ENCODE results near the gene HIPK2. TPM values are rescaled to one million over a fixed set of nuclear protein-coding genes. Genes with fewer than 3 reads are reported as not detected.

HIPK2 gene
- total and polyA plus RNA-seq, 2 donors (not counting 3 experiments of a cell fraction or from before 2014, with no cell fraction given), result 9.0 to 43.8 TPM

DNA sequence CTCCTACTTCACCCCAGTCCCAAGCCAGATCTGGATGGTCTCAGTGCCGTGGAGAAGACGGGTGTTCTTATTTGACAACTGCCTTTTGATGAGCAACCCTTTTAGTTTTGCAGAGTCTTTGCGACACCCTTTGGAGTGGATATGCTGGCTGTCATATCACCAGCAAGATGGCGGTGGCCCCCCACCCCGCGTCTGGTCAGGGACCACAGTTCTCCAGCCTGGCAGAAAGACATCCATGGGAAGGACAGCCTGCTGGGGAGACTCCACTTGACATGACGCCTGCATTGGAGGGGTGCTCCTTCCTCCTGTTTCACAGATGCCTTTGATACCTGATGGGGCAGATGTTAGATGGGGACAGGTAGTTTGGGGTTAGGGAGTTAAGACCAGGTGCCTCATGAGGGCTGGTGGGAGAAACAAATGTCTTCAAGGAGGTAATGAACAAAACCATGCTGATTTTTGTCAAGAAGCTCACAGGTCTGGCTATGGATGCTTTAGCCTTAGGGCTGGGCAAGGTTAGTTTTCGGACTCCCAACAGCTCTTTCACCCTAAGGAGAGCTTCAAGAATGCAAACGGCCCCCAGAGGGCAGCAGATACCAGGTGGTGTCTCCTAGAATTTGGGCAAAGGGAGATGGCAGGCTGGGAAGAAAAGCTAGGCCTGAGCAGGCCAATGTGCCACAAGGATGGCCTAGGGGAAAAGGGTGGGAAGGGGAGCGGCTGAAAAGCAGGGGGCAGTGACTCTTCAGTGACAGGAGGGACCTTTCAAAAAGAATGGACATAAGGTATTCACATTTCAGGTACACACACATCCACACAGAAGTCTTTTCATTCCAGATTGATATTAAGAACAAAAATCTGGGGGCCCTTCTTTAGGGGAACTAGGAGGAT lies 159.1 kb downstream of the HIPK2 start:
- BruUV-seq (replicated peaks), result no TSS peak
- H4K20me1 ChIP-seq (replicated peaks; ENCODE audit: control insufficient read depth, extremely low read depth, insufficient read depth, low read length), result no peaks in the 10 kb centered on the region
- CTCF ChIA-PET, result interaction anchor here (0.6 to 4.5 kb wide), 32 partner anchors 9 to 465 kb away, joined by 3 to 112 read pairs (median 4); no protein-coding TSS in a partner anchor
- no peak for FAIRE-seq
- no peaks in the 10 kb centered on the region for H3K9me1 ChIP-seq (replicated peaks; ENCODE audit: control insufficient read depth, extremely low read depth, insufficient read depth, low read length)
- POLR2A ChIA-PET, result no interaction called here
- no peak overlapping the region for H3K9ac ChIP-seq (replicated peaks; ENCODE audit: extremely low read depth, insufficient read depth, low read length)
- H3K27me3 ChIP-seq (ENCODE audit: control insufficient read depth in 2 of 2, insufficient read depth in 2 of 2, low read length in 2 of 2), result no peaks in the 10 kb centered on the region
- no peak overlapping the region for H3K4me2 ChIP-seq (ENCODE audit: insufficient read depth, low read length)
- H2AFZ ChIP-seq (ENCODE audit: low read depth, low read length), result no peak overlapping the region
- DNase-seq (ENCODE audit: low read depth, low spot score), result peak; percentile 36
- H3K9me3 ChIP-seq (replicated peaks; ENCODE audit: control insufficient read depth, insufficient read depth, low read length), result no peaks in the 10 kb centered on the region
- TF ChIP-seq, protein P1, sequence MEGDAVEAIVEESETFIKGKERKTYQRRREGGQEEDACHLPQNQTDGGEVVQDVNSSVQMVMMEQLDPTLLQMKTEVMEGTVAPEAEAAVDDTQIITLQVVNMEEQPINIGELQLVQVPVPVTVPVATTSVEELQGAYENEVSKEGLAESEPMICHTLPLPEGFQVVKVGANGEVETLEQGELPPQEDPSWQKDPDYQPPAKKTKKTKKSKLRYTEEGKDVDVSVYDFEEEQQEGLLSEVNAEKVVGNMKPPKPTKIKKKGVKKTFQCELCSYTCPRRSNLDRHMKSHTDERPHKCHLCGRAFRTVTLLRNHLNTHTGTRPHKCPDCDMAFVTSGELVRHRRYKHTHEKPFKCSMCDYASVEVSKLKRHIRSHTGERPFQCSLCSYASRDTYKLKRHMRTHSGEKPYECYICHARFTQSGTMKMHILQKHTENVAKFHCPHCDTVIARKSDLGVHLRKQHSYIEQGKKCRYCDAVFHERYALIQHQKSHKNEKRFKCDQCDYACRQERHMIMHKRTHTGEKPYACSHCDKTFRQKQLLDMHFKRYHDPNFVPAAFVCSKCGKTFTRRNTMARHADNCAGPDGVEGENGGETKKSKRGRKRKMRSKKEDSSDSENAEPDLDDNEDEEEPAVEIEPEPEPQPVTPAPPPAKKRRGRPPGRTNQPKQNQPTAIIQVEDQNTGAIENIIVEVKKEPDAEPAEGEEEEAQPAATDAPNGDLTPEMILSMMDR (IDR thresholded peaks at IDR 0.05; ENCODE audit: extremely low read depth in 1 of 2, insufficient read depth in 1 of 2, low read depth in 1 of 2, low read length in 2 of 2), result peak; percentile 35 to 53
- no peak for TF ChIP-seq GATA2 (IDR thresholded peaks at IDR 0.05; ENCODE audit: insufficient read depth, insufficient read length, low read depth, low read length)
- no peaks in the 10 kb centered on the region for H3K79me2 ChIP-seq (ENCODE audit: control insufficient read depth, insufficient read depth, low read length)
- H3K36me3 ChIP-seq (ENCODE audit: control insufficient read depth in 2 of 2, extremely low read depth in 1 of 2, insufficient read depth in 2 of 2, low read length in 2 of 2), result peaks cover 13% of the 10 kb centered on the region in 2 experiments
- dilution Hi-C loops (cut with MboI; ENCODE audit: extremely low pct_ligation_motif_present, low sequenced_read_pairs), result loop anchor here (25.0 kb wide), 1 partner anchor 394 kb away; no protein-coding TSS in a partner anchor
- no peak overlapping the region for H3K4me3 ChIP-seq (replicated peaks in 1 of 3; ENCODE audit: insufficient read depth in 1 of 3, low read depth in 1 of 3, low read length in 3 of 3)
- H3K27ac ChIP-seq (ENCODE audit: insufficient read depth, low read depth, low read length), result no peak overlapping the region
- intact Hi-C loops (cut with micrococcal nuclease), result loop anchor here (1.0 kb wide), 1 partner anchor 384 kb away; no protein-coding TSS in a partner anchor
- no peaks in the 10 kb centered on the region for H3K4me1 ChIP-seq (ENCODE audit: control insufficient read depth, extremely low read depth, insufficient read depth, low read length)

DNA sequence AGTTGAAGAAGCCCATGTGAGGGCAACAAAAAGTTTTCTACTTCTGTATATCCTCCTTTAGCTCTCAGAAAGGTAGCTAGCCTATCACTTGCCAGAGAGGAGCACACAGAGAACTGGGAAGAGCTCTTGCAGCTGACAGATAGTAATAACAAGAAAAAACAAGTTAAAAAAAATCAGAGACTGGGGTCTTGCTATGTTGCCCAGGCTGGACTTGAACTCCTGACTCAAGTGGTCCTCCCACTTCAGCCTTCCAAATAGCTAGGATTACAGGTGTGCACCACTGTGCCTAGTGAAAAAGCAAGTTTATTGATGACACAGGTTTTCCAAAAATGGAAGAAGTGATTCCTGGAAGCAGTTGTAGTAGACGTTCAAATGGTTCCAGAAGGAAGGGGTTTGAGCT lies 160.7 kb downstream of the HIPK2 start:
- dilution Hi-C loops (cut with MboI; ENCODE audit: extremely low pct_ligation_motif_present, low sequenced_read_pairs), result loop anchor here (25.0 kb wide), 1 partner anchor 395 kb away; no protein-coding TSS in a partner anchor
- no peak overlapping the region for H3K9ac ChIP-seq (replicated peaks; ENCODE audit: extremely low read depth, insufficient read depth, low read length)
- FAIRE-seq (no peak), DNase-seq (ENCODE audit: low read depth, low spot score) (no peak)
- CTCF ChIA-PET, result interaction anchor here (0.8 to 4.5 kb wide), 8 partner anchors 12 to 389 kb away, joined by 3 to 112 read pairs (median 4); no protein-coding TSS in a partner anchor
- H3K79me2 ChIP-seq (ENCODE audit: control insufficient read depth, insufficient read depth, low read length), result no peaks in the 10 kb centered on the region
- peaks cover 11 to 19% of the 10 kb centered on the region in 2 experiments for H3K36me3 ChIP-seq (ENCODE audit: control insufficient read depth in 2 of 2, extremely low read depth in 1 of 2, insufficient read depth in 2 of 2, low read length in 2 of 2)
- no peaks in the 10 kb centered on the region for H4K20me1 ChIP-seq (replicated peaks; ENCODE audit: control insufficient read depth, extremely low read depth, insufficient read depth, low read length)
- no peaks in the 10 kb centered on the region for H3K4me1 ChIP-seq (ENCODE audit: control insufficient read depth, extremely low read depth, insufficient read depth, low read length)
- H3K4me2 ChIP-seq (ENCODE audit: insufficient read depth, low read length), result no peak overlapping the region
- no peak overlapping the region for H3K4me3 ChIP-seq (replicated peaks in 1 of 3; ENCODE audit: insufficient read depth in 1 of 3, low read depth in 1 of 3, low read length in 3 of 3)
- no peak overlapping the region for H3K27ac ChIP-seq (ENCODE audit: insufficient read depth, low read depth, low read length)
- no peaks in the 10 kb centered on the region for H3K9me1 ChIP-seq (replicated peaks; ENCODE audit: control insufficient read depth, extremely low read depth, insufficient read depth, low read length)
- no peaks in the 10 kb centered on the region for H3K9me3 ChIP-seq (replicated peaks; ENCODE audit: control insufficient read depth, insufficient read depth, low read length)
- H2AFZ ChIP-seq (ENCODE audit: low read depth, low read length), result no peak overlapping the region
- POLR2A ChIA-PET, result no interaction called here
- TF ChIP-seq GATA2 (IDR thresholded peaks at IDR 0.05; ENCODE audit: insufficient read depth, insufficient read length, low read depth, low read length), result no peak
- no peak for TF ChIP-seq POLR2AphosphoS5 (IDR thresholded peaks at IDR 0.05; ENCODE audit: insufficient read depth, low read depth, low read length)
- TF ChIP-seq POLR2A (IDR thresholded peaks at IDR 0.05; ENCODE audit: low read depth, low read length), result no peak
- TF ChIP-seq, protein P2, sequence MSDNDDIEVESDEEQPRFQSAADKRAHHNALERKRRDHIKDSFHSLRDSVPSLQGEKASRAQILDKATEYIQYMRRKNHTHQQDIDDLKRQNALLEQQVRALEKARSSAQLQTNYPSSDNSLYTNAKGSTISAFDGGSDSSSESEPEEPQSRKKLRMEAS (IDR thresholded peaks at IDR 0.05; ENCODE audit: insufficient read depth, insufficient read length), result no peak
- TF ChIP-seq FOS (IDR thresholded peaks at IDR 0.05; ENCODE audit: borderline replicate concordance, insufficient read depth, low read length), result no peak
- TF ChIP-seq, protein P1 (IDR thresholded peaks at IDR 0.05; ENCODE audit: extremely low read depth in 1 of 2, insufficient read depth in 1 of 2, low read depth in 1 of 2, low read length in 2 of 2), result no peak
- no peak for TF ChIP-seq MYC (IDR thresholded peaks at IDR 0.05; ENCODE audit: low read depth, low read length)
- TF ChIP-seq EZH2 (IDR thresholded peaks at IDR 0.05; ENCODE audit: borderline replicate concordance, low read depth, low read length, severe bottlenecking), result no peak
- no peak for TF ChIP-seq JUN (IDR thresholded peaks at IDR 0.05; ENCODE audit: borderline replicate concordance, insufficient read depth, insufficient read length, low read depth)
- no peaks in the 10 kb centered on the region for H3K27me3 ChIP-seq (ENCODE audit: control insufficient read depth in 2 of 2, insufficient read depth in 2 of 2, low read length in 2 of 2)
- BruUV-seq (replicated peaks), result no TSS peak
- intact Hi-C loops (cut with micrococcal nuclease), result no loop called here

Measured in endothelial cell of umbilical vein (primary cell).